Peyer's patch (tissue), 4 donors: ENCODE data around the gene PLAC1.

Experiments
- POLR2A ChIP-seq, 2 donors: fragments of 450-650 bp; IDR thresholded peaks; one replicate each; pipeline ENCODE4 v1.5.1; 2017; ENCODE audit warnings: antibody characterized with exemption in 2 of 2, mild to moderate bottlenecking in 2 of 2, moderate library complexity in 2 of 2
- TF ChIP-seq, protein P1 (sequence below), 6 experiments: fragments of 450-650 bp in 4 of 6; fragments of 200-600 bp in 2 of 6; sonication (generic) in 1 of 6; IDR thresholded peaks; one replicate each; pipeline ENCODE4 v1.5.1; 2017 to 2019; ENCODE audit warnings: antibody characterized with exemption in 6 of 6, mild to moderate bottlenecking in 3 of 6, moderate library complexity in 1 of 6

DNA sequence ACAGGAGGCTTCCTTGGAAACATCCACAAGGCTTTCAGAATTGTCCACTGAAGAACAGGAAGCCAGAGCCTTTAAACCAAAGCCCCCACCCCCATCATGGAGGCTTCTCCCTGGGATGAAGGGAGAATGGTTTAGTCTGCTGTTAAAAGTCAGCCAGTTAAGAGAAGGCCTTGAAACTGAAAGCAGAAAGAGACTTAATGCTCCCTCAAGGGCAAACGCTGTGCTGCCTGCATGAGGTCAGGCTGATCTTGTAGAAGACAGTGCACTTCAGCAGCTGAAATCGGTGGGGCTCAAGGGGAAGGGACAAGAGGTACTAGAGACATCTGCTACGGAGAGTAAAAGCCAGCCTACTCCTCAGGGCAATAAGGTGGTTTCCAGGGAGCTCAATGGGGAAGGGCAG lies 129.3 kb downstream of the PLAC1 start:
- TF ChIP-seq, protein P1, sequence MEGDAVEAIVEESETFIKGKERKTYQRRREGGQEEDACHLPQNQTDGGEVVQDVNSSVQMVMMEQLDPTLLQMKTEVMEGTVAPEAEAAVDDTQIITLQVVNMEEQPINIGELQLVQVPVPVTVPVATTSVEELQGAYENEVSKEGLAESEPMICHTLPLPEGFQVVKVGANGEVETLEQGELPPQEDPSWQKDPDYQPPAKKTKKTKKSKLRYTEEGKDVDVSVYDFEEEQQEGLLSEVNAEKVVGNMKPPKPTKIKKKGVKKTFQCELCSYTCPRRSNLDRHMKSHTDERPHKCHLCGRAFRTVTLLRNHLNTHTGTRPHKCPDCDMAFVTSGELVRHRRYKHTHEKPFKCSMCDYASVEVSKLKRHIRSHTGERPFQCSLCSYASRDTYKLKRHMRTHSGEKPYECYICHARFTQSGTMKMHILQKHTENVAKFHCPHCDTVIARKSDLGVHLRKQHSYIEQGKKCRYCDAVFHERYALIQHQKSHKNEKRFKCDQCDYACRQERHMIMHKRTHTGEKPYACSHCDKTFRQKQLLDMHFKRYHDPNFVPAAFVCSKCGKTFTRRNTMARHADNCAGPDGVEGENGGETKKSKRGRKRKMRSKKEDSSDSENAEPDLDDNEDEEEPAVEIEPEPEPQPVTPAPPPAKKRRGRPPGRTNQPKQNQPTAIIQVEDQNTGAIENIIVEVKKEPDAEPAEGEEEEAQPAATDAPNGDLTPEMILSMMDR (IDR thresholded peaks at IDR 0.05) = no peak
- no peak for TF ChIP-seq POLR2A (IDR thresholded peaks at IDR 0.05)
